Sigmoid colon (tissue), 7 donors: ENCODE data around the gene SIGLEC1. TPM values are rescaled to one million over a fixed set of nuclear protein-coding genes. Genes with fewer than 3 reads are reported as not detected.

Experiments
- DNase-seq: peaks from one replicate; pipeline ENCODE4 v3.0.0-alpha.2; 2019
- H3K27ac ChIP-seq, 4 donors: fragments of 200-600 bp; sonication (generic); one replicate each; pipeline ENCODE4 v1.5.1; 2016 to 2019; ENCODE audit warnings: mild to moderate bottlenecking in 1 of 4
- H3K27me3 ChIP-seq, 3 donors: fragments of 200-600 bp; sonication (generic); one replicate each; pipeline ENCODE4 v1.5.1; 2019; ENCODE audit warnings: mild to moderate bottlenecking in 1 of 3
- H3K36me3 ChIP-seq, 4 donors: fragments of 200-600 bp; sonication (generic); one replicate each; pipeline ENCODE4 v1.5.1; 2016 to 2019
- H3K4me1 ChIP-seq, 4 donors: fragments of 200-600 bp; sonication (generic); one replicate each; pipeline ENCODE4 v1.5.1; 2017 to 2019
- H3K4me3 ChIP-seq, 4 donors: fragments of 200-600 bp; sonication (generic); one replicate each; pipeline ENCODE4 v1.5.1; 2017 to 2019; ENCODE audit warnings: mild to moderate bottlenecking in 2 of 4, moderate library complexity in 1 of 4
- H3K9me3 ChIP-seq, 4 donors: fragments of 200-600 bp in 3 of 4; sonication (generic) in 3 of 4; one replicate each; pipeline versions ENCODE4 v1.5.1 to v1.6.1; 2013 to 2019
- EP300 ChIP-seq, 4 donors: sonication (generic); formaldehyde crosslinking; IDR thresholded peaks; one replicate each; pipeline ENCODE4 v1.6.1; 2017; ENCODE audit warnings: antibody characterized with exemption in 4 of 4
- POLR2A ChIP-seq, 2 donors: fragments of 450-650 bp; IDR thresholded peaks; one replicate each; pipeline ENCODE4 v1.6.1; 2016; ENCODE audit warnings: antibody characterized with exemption in 2 of 2, mild to moderate bottlenecking in 2 of 2, moderate library complexity in 2 of 2
- POLR2AphosphoS5 ChIP-seq, 4 donors: sonication (generic); formaldehyde crosslinking; IDR thresholded peaks; one replicate each; pipeline ENCODE4 v1.6.1; 2017; ENCODE audit warnings: antibody characterized with exemption in 4 of 4
- WGBS, 2 donors: extraction: QIAGEN DNeasy Blood & Tissue Kit; methylation state at CpG; one replicate each; pipeline ENCODE4 v1.1.7; 2013; 5-methylcytosine and 5-hydroxymethylcytosine counted together
- intact Hi-C: fragments of 100-400 bp; cut with DNase I; formaldehyde crosslinking; loops from one replicate; pipeline ENCODE4 v1.15.1; 2023
- polyA plus RNA-seq, 3 donors: library from polyadenylated mRNA; stranded (reverse); fragments of 200-250 nt; gene quantifications; one replicate each; pipeline ENCODE4 v1.2.3, GENCODE V29; 2013
- total RNA-seq, 4 donors: library from RNA; depleted of rRNA; stranded (reverse); fragments of >200 nt; gene quantifications; one replicate each; pipeline ENCODE4 v1.1.0, GENCODE V29; 2016
- TF ChIP-seq, protein P1 (sequence below), 4 experiments: fragments of 450-650 bp in 3 of 4; fragments of 200-600 bp in 1 of 4; IDR thresholded peaks; one replicate each; pipeline ENCODE4 v1.5.1; 2016 to 2019; ENCODE audit warnings: antibody characterized with exemption in 4 of 4, mild to moderate bottlenecking in 3 of 4, moderate library complexity in 2 of 4
- donor health status: healthy with polysubstance abuse.
- donor health status: Bipolar disorder and iron deficiency.
- donor health status: healthy.

SIGLEC1 gene
- total RNA-seq (10 to 100 TPM in 3 of 4 donors, 1 to 10 TPM in 1; 9.9 to 17.1 (median 10.2) TPM), polyA plus RNA-seq (1 to 10 TPM; 2.4 to 6.9 (median 5.3) TPM)

DNA sequence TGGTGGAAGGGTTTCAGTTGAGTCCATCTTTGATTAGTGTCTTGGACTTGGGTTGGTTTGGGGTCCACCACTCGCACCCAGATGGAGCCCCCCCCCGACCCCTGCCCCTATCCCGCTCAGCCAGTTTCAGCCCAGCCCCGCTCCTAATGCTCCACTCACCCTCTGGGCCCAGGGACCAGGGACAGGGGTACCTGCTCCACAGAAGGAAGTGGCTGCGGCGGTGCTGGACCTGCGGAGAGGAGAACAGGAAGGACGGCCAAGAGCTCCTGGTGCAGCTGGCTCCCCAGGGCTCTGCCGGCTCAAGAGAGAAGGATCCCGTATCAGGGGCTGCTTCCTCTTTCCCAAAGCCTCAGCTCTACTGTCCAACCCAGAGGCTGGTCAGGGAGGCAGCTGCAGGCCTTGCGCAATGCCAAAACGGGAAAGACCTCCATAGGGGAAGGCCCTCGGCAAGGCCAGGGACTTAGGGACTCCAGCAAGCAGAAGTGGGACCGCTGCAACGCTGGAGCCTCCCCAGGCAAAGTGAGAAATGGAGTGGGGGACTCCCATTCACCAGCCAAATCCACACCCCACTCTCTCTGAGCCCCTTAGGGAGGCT lies at the start of gene SIGLEC1:
SIGLEC1 (minus strand) TSS at position 322 of the 595 bp plus-strand sequence. CDS start 5,472 bp downstream, outside the sequence.
- Histone ChIP-seq H3K36me3 (no peaks in the 10 kb centered on the region), H3K4me3 (peak within 1 kb of the TSS in 2 of 4 donors; percentile 14 to 32), H3K4me1 (peaks cover 0 to 12% (median 10%) of the 10 kb centered on the region in 4 donors), H3K27me3 (no peaks in the 10 kb centered on the region), H3K27ac (no peak within 1 kb of the TSS), H3K9me3 (no peaks in the 10 kb centered on the region)
- intact Hi-C loops: loop anchor here (10.0 kb wide), 1 partner anchor 148 kb away; no protein-coding TSS in a partner anchor
- WGBS, 2 donors: 68 to 81% methylated on average over 15 of the region's 15 CpGs
- peak; percentile 89 for DNase-seq
- TF ChIP-seq, protein P1, sequence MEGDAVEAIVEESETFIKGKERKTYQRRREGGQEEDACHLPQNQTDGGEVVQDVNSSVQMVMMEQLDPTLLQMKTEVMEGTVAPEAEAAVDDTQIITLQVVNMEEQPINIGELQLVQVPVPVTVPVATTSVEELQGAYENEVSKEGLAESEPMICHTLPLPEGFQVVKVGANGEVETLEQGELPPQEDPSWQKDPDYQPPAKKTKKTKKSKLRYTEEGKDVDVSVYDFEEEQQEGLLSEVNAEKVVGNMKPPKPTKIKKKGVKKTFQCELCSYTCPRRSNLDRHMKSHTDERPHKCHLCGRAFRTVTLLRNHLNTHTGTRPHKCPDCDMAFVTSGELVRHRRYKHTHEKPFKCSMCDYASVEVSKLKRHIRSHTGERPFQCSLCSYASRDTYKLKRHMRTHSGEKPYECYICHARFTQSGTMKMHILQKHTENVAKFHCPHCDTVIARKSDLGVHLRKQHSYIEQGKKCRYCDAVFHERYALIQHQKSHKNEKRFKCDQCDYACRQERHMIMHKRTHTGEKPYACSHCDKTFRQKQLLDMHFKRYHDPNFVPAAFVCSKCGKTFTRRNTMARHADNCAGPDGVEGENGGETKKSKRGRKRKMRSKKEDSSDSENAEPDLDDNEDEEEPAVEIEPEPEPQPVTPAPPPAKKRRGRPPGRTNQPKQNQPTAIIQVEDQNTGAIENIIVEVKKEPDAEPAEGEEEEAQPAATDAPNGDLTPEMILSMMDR (IDR thresholded peaks at IDR 0.05): no peak
- TF ChIP-seq POLR2AphosphoS5 (IDR thresholded peaks at IDR 0.05): peak in 1 of 4 donors; percentile 15

DNA sequence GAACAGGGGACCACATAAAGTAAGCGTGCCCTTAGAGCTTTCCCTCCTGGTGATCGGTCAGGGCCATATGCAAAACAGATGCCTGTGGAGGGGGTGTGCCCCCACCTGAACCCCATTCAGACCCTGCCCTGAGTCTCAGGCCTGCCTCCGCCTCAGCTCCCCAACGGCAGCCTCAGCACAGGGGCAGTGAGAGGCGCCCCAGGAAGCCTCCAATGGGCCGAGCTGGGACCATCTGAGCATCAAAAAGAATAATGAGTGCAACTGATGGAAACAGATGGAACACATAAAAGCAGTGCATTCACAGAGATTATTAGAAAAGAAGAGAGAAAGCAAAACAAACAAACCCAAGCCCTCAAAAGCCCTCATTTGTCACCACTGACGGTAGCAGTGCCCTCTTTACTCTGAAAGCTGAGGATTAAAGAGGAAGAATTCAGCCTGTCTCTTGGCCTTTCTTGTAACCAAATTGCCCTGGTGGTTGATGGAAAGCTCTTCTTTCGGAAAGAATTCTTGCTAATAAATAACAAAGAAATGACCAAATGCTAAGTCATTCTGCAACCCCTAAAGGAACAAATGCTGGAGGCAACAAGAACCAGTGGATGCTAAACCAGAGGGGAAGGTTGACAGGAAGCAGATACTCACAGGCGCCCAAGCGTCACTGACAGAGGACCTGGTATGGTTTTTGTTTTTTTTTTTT lies 48.4 kb upstream of the SIGLEC1 start:
- TF ChIP-seq, protein P1 (IDR thresholded peaks at IDR 0.05): no peak
- TF ChIP-seq POLR2A (IDR thresholded peaks at IDR 0.05): no peak
- no peak for TF ChIP-seq EP300 (IDR thresholded peaks at IDR 0.05)
- TF ChIP-seq POLR2AphosphoS5 (IDR thresholded peaks at IDR 0.05): no peak
- peak; percentile 61 for DNase-seq
- Histone ChIP-seq H3K27ac (peak overlapping the region; percentile 11 to 96 (median 19)), H3K36me3 (peaks cover 0 to 31% (median 12%) of the 10 kb centered on the region in 4 donors), H3K27me3 (no peaks in the 10 kb centered on the region), H3K9me3 (no peaks in the 10 kb centered on the region), H3K4me1 (peaks cover 0 to 63% (median 53%) of the 10 kb centered on the region in 4 donors), H3K4me3 (no peak overlapping the region)
- intact Hi-C loops: no loop called here
- WGBS, 2 donors: 75 to 86% methylated on average over 10 of the region's 10 CpGs

DNA sequence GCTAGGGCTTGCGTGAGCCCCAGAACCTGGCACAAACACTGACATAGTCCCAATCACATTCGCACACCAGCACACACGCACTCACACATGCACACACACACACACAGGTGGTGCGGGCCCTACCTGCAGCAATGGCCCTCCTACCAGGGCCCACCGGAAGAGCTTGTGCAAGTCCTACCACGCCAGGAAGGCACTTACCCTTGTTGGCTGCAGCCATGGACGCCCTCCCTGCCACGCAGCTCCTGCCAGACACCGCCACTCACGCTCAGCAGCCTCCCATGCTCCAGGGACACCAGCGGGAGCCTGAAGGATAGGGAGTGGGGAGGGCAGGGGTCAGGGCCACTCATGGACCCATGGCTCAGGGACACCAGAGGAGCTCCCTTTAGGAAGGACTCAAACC lies 47.5 kb upstream of the SIGLEC1 start:
- no peaks in the 10 kb centered on the region for H3K9me3 ChIP-seq
- 95% methylated on average over 11 of the region's 11 CpGs for WGBS, 2 donors
- H3K4me1 ChIP-seq: peaks cover 0 to 54% (median 44%) of the 10 kb centered on the region in 4 donors
- no peak overlapping the region for H3K4me3 ChIP-seq
- no peak for DNase-seq
- H3K27me3 ChIP-seq: no peaks in the 10 kb centered on the region
- H3K27ac ChIP-seq: peak overlapping the region in 3 of 4 donors; percentile 25 to 96 (median 37)
- intact Hi-C loops: loop anchor here (10.0 kb wide), 1 partner anchor 325 kb away; no protein-coding TSS in a partner anchor
- TF ChIP-seq, protein P1 (IDR thresholded peaks at IDR 0.05): no peak
- TF ChIP-seq POLR2AphosphoS5 (IDR thresholded peaks at IDR 0.05): no peak
- no peak for TF ChIP-seq POLR2A (IDR thresholded peaks at IDR 0.05)
- TF ChIP-seq EP300 (IDR thresholded peaks at IDR 0.05): no peak
- H3K36me3 ChIP-seq: peaks cover 0 to 40% (median 18%) of the 10 kb centered on the region in 4 donors

- TF ChIP-seq, protein P1 (IDR thresholded peaks at IDR 0.05): no peak
- TF ChIP-seq POLR2AphosphoS5 (IDR thresholded peaks at IDR 0.05) (no peak), EP300 (IDR thresholded peaks at IDR 0.05) (no peak), POLR2A (IDR thresholded peaks at IDR 0.05) (no peak)
- H3K36me3 ChIP-seq: peaks cover 0 to 46% (median 20%) of the 10 kb centered on the region in 4 donors
- H3K4me1 ChIP-seq: peaks cover 0 to 48% (median 41%) of the 10 kb centered on the region in 4 donors
Observed at GRCh38 chr20:3759316-3759823, 47.0 kb upstream of the SIGLEC1 start.

More at GRCh38 chr20:3759316-3759823, 47.0 kb upstream of the SIGLEC1 start:
- intact Hi-C loops: loop anchor here (10.0 kb wide), 1 partner anchor 325 kb away; no protein-coding TSS in a partner anchor
- 88 to 93% methylated on average over 11 of the region's 11 CpGs for WGBS, 2 donors
- H3K27ac ChIP-seq: peak overlapping the region; percentile 25 to 96 (median 32)
- no peak overlapping the region for H3K4me3 ChIP-seq
- no peaks in the 10 kb centered on the region for H3K27me3 ChIP-seq
- no peak for DNase-seq
- no peaks in the 10 kb centered on the region for H3K9me3 ChIP-seq
